HG02973 (cell line): ENCODE measurements around the gene CXCR1.
"Not testable (repeated sequence)": the region's sequence is repeated elsewhere in the genome, so short reads cannot be mapped to it uniquely, and the experiment has no call there.

Experiments
- ATAC-seq: cut with Tn5 transposase; IDR thresholded peaks from one replicate; pipeline ENCODE4 v1.9.1; 2021; ENCODE audit warnings: moderate library complexity; ENCODE audit not compliant: unreplicated experiment

CXCR1 gene

DNA sequence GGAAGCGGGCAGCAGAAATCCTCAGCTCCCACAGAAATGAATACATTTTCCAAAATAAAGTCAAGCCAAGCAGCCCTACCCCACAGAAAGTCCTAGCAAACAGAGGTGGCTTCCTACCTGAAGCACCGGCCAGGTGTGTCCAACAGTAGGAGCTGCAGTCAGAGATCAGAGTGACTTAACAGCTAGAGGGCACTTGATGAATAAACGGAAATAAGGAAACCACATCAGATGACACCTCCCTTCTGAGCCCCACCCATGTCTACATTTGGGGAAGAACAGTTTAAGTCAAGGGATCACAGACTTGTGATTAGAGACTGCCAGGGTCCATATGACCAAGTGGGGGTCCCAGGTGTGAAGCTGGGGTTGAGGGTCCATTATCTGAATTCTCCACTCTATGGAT, at the start of gene CXCR1:
Gene CXCR1 (minus strand): TSS at position 172 of the 400 bp plus-strand sequence. CDS start 1,751 bp downstream, outside the sequence.
- ATAC-seq, result no peak

DNA sequence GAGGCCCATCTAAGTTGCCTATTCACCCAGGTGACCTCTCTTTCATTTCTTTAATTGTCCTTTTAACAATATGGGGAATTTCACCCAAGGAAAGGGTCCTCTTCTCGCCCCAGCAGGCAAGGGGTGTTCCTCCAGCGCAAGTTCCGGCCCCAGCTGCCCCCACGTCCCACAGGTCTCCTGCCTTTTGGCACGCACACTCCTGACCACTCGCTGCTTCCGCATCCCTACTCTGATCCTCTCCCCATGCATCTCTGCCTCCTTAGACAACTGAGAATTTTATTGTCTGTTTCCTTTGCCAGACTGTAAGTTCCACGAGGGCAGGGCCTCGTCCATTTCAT, 49.5 kb upstream of the CXCR1 start:
- ATAC-seq, result no peak

DNA sequence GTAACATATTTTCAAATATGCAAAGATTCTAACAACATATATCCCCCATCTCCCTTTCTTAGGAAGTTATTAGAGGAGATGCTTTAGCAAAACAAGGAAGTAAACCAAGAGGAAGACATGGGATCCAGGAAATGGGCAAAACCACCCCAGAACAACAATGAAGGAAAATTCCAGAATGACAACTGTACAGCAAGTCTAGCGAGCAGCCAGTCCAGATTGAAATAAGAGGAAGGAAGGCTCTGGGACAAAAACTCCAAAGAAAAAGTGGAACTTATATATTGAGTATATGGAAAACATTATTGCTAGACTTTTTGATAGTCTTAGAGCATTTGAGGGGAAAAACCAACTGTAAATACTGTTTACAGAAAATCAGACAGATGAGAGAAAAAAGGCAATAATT, 47.4 kb upstream of the CXCR1 start:
- no peak for ATAC-seq

GRCh38 chr2:218209078-218209477, 42.3 kb upstream of the CXCR1 start:
- no peak for ATAC-seq

DNA sequence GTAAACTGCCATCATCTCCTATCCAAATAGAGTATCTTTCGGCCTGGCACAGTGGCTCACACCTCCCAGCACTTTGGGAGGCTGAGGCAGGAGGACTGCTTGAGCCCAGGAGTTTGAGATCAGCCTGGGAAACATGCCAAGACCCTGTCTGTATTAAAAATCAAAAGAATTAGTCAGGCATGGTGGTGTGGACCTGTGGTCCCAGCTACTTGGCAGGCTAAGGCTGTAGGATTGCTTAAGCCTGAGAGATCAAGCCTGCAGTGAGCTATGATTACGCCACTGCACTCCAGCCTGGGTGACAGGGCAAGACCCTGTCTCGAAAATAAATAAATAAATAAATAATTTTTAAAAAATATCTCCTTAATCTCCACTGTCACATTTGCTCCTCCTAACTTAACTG, 35.5 kb upstream of the CXCR1 start:
- ATAC-seq, result no peak

GRCh38 chr2:218196974-218197373, 30.2 kb upstream of the CXCR1 start:
- no peak for ATAC-seq

GRCh38 chr2:218194880-218195279, 28.1 kb upstream of the CXCR1 start:
- no peak for ATAC-seq

DNA sequence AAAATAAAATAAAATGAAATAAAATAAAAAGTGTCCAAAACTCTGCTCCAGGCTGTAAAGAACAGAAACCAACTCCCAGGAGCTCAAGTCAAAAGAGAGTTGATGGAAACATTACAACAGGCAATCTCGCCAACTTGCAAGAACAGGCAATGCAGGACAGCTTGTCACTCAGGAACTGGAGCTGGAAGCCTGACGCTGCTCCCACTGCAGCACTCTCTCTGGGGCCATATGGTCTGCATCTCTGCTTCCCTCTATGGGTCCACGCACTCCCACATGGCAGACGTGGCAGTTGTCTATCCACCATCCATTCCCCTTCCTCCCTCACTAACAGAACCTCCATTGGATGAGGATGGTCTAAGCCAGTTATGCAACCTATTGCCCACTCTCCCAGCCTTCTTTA, 26.9 kb upstream of the CXCR1 start:
- ATAC-seq, result no peak

DNA sequence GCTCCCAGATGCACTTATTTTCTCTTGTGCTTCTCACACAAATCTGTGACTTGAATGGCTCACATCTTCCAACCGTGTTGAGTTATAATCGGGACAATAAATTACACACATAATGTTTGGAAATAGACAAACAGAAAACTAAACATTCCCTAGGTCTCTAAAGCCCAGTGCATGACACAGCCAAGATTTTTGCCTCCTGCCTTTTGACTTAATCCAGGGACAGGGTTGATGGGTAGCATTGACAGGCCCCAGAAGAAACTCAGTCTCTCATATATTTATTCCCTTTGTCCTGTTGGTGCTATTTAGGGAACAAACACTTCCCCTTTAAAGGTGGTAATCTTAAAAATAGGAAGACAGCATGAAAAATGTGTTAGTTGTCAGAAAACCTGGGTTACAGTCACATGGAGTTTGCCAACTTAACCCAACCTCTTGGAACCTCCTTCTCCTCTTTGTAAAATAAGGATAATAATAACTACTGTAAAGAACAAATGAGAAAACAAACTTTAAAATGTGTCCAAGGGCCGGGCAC, 26.2 kb upstream of the CXCR1 start:
- no peak for ATAC-seq

GRCh38 chr2:218188528-218188927, 21.8 kb upstream of the CXCR1 start:
- no peak for ATAC-seq

DNA sequence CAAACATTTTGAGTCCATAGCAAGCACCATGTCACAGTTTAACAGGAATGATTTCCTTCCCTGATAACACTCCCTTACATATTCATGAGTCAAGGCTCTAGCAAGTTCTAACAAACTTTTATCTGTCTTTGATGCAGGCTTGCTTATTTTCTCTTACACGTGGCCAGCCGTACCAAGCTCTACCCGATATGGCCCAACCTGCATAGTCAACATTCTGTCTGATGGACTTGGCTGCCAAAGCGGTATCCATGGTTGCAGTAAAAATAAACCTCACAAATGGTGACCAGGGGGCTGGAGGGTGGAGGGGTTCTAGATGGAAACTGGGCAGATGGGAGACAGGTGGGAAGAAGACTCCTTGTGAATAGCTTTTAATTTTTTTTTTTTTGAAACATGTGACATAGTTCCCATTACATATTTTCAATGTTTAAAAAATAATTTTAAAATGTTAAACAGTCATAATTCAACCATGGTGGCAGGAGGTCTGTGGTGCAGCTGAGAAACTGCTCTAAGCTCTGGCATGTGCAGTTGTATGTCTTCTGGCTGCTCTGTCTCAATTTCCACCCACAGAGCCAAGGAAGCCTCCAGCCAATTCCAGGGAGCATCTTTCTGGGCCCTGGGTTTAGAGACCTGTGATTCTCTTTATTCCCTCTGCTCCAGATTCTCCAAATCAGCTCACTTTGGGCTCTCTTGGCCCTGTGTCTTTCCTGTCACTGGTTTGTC, 20.7 kb upstream of the CXCR1 start:
- no peak for ATAC-seq

GRCh38 chr2:218186876-218187275, 20.1 kb upstream of the CXCR1 start:
- ATAC-seq, result no peak

- ATAC-seq, result no peak
Observed at GRCh38 chr2:218186355-218186766, 19.6 kb upstream of the CXCR1 start.

- no peak for ATAC-seq
Observed at GRCh38 chr2:218184331-218184730, 17.6 kb upstream of the CXCR1 start.

DNA sequence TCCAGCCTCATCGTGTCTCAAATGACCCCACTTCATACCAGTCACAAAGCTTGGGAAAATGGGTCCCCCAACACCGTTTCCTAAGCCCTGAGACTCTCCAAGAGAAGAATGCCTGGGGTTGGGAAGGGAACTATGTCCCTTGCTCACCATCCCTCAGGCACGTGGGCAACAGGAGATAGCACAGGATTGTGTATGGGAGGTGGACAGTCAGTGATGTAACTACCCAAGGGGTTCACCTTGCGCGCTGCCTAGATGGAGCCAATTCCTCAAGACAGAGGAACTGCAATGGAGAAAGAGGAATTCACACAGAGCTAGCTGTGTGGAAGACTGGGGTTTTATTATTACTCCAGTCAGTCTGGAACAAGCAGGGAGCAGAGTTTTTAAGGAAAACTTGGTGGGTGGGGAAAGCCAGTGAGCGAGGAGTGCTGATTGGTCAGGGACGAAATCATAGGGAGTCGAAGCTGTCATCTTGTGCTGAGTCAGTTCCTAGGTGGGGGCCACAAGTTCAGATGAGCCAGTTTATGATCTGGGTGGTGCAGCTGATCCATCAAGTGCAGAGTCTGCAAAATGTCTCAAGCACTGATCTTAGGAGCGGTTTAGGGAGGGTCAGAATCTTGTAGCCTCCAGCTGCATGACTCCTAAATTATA, 13.8 kb upstream of the CXCR1 start:
- ATAC-seq, result no peak

GRCh38 chr2:218179782-218180181, 13.0 kb upstream of the CXCR1 start:
- no peak for ATAC-seq

DNA sequence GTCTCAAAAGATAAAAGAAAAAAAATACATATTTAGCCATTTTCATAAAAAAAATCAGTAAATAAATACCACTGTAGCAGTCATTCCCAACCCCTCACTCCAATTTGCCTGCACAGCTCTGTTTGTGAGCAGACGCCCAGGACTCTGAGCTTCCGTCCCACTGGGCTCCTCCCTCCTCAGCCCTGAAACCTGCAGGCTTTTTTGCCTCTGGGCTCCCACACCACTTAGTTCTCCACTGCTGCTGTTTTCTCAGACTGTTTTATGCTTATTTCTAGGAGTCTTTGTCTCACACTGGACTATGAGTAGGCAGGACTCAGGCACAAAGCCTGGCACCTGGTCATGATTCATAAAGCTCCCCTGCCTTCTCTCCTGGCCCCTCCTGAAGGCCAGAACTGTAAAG, 6.1 kb upstream of the CXCR1 start:
- ATAC-seq, result no peak

DNA sequence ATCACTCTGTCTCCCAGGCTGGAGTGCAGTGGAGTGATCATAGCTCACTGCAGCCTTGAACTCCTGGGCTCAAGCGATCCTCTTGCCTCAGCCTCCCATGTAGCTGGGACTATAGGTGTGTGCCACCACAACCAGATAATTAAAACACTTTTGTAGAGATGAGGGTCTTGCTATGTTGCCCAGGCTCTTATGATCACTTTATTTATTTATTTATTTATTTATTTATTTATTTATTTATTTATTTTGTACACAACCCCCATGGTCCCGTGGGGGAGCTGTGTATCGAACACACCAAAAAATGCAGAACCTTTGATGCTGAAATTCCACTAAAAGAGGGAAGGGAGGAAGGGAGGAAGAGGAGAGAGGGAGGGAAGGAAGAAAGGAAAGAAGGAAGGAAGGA, 5.0 kb upstream of the CXCR1 start:
- ATAC-seq, result not testable (repeated sequence)

DNA sequence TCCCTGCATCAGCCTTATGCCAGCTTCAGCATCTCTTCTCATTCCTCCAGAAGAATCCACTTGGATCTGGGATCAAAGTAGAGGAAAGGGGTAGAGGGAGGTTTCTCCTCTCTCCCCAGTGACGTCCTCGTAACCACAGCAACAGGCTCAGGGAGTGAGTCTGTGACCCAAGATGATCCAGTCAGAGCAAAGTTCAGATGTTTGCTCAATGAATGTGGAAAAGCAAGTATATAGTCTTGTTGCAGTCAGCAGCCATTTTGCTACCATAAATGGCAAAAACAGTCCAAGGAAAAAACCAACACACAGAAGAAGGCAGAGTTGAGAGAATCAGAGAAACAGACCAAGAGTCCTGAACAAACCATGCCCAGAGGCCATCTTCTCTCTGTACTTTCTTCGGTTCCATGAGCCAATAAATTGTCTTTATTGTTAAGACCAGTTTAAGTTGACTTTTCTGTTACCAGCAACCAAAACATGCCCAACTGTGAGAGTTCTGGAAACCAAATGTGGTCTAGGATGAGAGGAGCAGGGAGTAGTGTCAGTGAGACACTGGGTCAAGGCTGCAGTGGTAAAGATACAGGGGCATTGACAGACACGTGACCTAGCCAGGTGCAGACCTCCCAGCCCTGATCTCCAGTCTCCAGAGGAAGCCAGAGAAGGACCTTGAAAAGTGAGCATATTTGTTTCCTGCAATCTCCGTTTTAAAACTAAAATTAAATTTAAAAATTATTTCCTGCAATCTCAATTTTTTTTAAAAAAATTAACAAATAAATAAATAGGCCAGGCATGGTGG, 3.2 kb upstream of the CXCR1 start:
- no peak for ATAC-seq

DNA sequence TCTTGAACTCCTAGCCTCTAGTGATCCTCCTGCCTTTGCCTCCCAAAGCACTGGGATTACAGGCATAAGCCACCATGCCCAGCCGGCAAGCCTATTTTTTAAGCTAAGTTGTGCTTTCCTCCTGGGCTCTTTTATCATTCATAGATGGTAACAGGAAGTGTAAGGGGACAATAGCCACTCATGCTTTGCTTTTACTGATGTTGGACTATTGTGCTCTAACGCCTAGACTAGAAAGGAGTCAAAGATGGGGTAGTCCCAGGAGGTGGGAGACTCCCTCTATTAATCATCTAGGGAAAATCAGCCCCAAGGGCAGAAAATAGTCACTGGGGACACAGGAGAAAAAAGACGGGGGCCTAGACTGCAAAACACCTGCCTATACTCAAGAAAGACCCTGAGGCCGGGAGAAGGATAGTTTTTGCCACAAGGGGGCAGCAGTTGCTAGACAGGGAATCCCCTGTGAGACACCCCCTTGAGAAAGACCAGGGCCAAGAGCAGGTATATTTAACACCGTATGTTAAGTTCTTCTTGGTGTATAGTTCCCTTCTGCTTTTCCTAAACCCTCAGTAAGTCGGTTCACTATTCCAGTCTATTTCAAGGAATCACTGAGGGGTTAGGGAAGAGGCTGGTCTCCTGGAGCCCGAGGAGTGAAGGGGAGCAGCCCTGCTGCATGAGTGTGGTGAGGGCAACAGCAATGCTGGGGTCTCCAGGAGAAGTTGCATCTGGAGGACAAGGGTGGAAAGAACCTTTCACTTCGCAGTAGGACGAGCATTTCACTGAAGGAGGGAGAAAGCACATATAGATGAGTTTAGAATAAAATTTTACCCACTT, 2.1 kb upstream of the CXCR1 start:
- ATAC-seq, result no peak

GRCh38 chr2:218168016-218168415, 1.3 kb upstream of the CXCR1 start:
- ATAC-seq, result no peak
